ENCODE results near the gene PNPLA7. TPM values are rescaled to one million over a fixed set of nuclear protein-coding genes. Genes with fewer than 3 reads are reported as not detected.

The PNPLA7 gene
- total RNA-seq, 4 donors from 2014 or later: 24.1 to 44.3 (median 28.2) TPM

GRCh38 chr9:137488327-137488653 lies 61.9 kb downstream of the PNPLA7 start:
- intact Hi-C loops (cut with DNase I; ENCODE audit: low total_unique reads): no loop called here
- TF ChIP-seq POLR2A (IDR thresholded peaks at IDR 0.05) (no peak), CTCF (IDR thresholded peaks at IDR 0.05) (no peak)
- 88 to 97% methylated on average over 5 to 6 of the region's 6 CpGs for WGBS, 2 donors
- DNase-seq (ENCODE audit: low spot score in 2 of 2): no peak
- H3K4me3 ChIP-seq (ENCODE audit: low read depth, poor library complexity, severe bottlenecking): no peak overlapping the region

GRCh38 chr9:137487454-137488326 lies 62.5 kb downstream of the PNPLA7 start:
- TF ChIP-seq POLR2A (IDR thresholded peaks at IDR 0.05) (no peak), CTCF (IDR thresholded peaks at IDR 0.05) (no peak)
- DNase-seq (ENCODE audit: low spot score in 2 of 2): no peak
- 90 to 92% methylated on average over 41 of the region's 41 CpGs for WGBS, 2 donors
- intact Hi-C loops (cut with DNase I; ENCODE audit: low total_unique reads): no loop called here
- H3K4me3 ChIP-seq (ENCODE audit: low read depth, poor library complexity, severe bottlenecking): no peak overlapping the region

GRCh38 chr9:137486545-137487453 lies 63.4 kb downstream of the PNPLA7 start:
- DNase-seq (ENCODE audit: low spot score in 2 of 2): no peak
- no peak for TF ChIP-seq POLR2A (IDR thresholded peaks at IDR 0.05)
- no peak for TF ChIP-seq CTCF (IDR thresholded peaks at IDR 0.05)
- intact Hi-C loops (cut with DNase I; ENCODE audit: low total_unique reads): no loop called here
- no peak overlapping the region for H3K4me3 ChIP-seq (ENCODE audit: low read depth, poor library complexity, severe bottlenecking)
- WGBS, 2 donors: 85 to 88% methylated on average over 29 to 35 of the region's 35 CpGs

GRCh38 chr9:137486141-137486490 lies 64.1 kb downstream of the PNPLA7 start:
- 88 to 94% methylated on average over 15 of the region's 15 CpGs for WGBS, 2 donors
- no peak for DNase-seq (ENCODE audit: low spot score in 2 of 2)
- TF ChIP-seq POLR2A (IDR thresholded peaks at IDR 0.05) (no peak), CTCF (IDR thresholded peaks at IDR 0.05) (no peak)
- H3K4me3 ChIP-seq (ENCODE audit: low read depth, poor library complexity, severe bottlenecking): no peak overlapping the region
- intact Hi-C loops (cut with DNase I; ENCODE audit: low total_unique reads): no loop called here

- intact Hi-C loops (cut with DNase I; ENCODE audit: low total_unique reads): no loop called here
- H3K4me3 ChIP-seq (ENCODE audit: low read depth, poor library complexity, severe bottlenecking): no peak overlapping the region
- WGBS, 2 donors: 88 to 91% methylated on average over 22 to 26 of the region's 26 CpGs
- TF ChIP-seq POLR2A (IDR thresholded peaks at IDR 0.05) (no peak), CTCF (IDR thresholded peaks at IDR 0.05) (no peak)
- DNase-seq (ENCODE audit: low spot score in 2 of 2): no peak
These were observed 64.7 kb downstream of the PNPLA7 start for GRCh38 chr9:137485343-137486140.

Data from lower leg skin (tissue), 4 donors.